ENCODE data around the gene DAB1.

DAB1 gene

GRCh38 chr1:57157818-57158603 lies 265.8 kb downstream of the DAB1 start:
- DNase-seq: no peak

- no peak for DNase-seq
Observed at GRCh38 chr1:57156907-57157306, 267.0 kb downstream of the DAB1 start.

GRCh38 chr1:57146100-57146499 lies 277.8 kb downstream of the DAB1 start:
- no peak for DNase-seq

GRCh38 chr1:57142999-57143398 lies 280.9 kb downstream of the DAB1 start:
- no peak for DNase-seq

GRCh38 chr1:57142169-57142568 lies 281.7 kb downstream of the DAB1 start:
- DNase-seq: no peak

- no peak for DNase-seq
Observed at GRCh38 chr1:57138432-57139078, 285.3 kb downstream of the DAB1 start.

GRCh38 chr1:57137980-57138379 lies 285.9 kb downstream of the DAB1 start:
- no peak for DNase-seq

GRCh38 chr1:57134803-57135202 lies 289.1 kb downstream of the DAB1 start:
- no peak for DNase-seq

- DNase-seq: no peak
Observed at GRCh38 chr1:57133686-57134085, 290.2 kb downstream of the DAB1 start.

- DNase-seq: no peak
Observed at GRCh38 chr1:57132993-57133622, 290.8 kb downstream of the DAB1 start.

GRCh38 chr1:57131701-57132394 lies 292.0 kb downstream of the DAB1 start:
- DNase-seq: no peak

- DNase-seq: no peak
Observed at GRCh38 chr1:57131257-57131656, 292.6 kb downstream of the DAB1 start.

GRCh38 chr1:57129865-57130264 lies 294.0 kb downstream of the DAB1 start:
- DNase-seq: no peak

- DNase-seq: no peak
Observed at GRCh38 chr1:57127976-57128375, 295.9 kb downstream of the DAB1 start.

GRCh38 chr1:57124768-57125446 lies 299.0 kb downstream of the DAB1 start:
- no peak for DNase-seq

GRCh38 chr1:57124170-57124569 lies 299.7 kb downstream of the DAB1 start:
- DNase-seq: no peak

GRCh38 chr1:57122031-57122430 lies 301.8 kb downstream of the DAB1 start:
- no peak for DNase-seq

GRCh38 chr1:57118948-57119603 lies 304.8 kb downstream of the DAB1 start:
- no peak for DNase-seq

GRCh38 chr1:57117753-57118152 lies 306.1 kb downstream of the DAB1 start:
- DNase-seq: no peak

GRCh38 chr1:57116871-57117270 lies 307.0 kb downstream of the DAB1 start:
- no peak for DNase-seq

GRCh38 chr1:57115030-57115614 lies 308.7 kb downstream of the DAB1 start:
- DNase-seq: no peak

- no peak for DNase-seq
Observed at GRCh38 chr1:57112148-57112547, 311.7 kb downstream of the DAB1 start.

All from NCI-H1048 (cell line).